Endothelial cell of umbilical vein (primary cell): Measurements from ENCODE around the gene BMERB1. TPM values are rescaled to one million over a fixed set of nuclear protein-coding genes. Genes with fewer than 3 reads are reported as not detected.
"Not testable (repeated sequence)": the region's sequence is repeated elsewhere in the genome, so short reads cannot be mapped to it uniquely, and the experiment has no call there.

Source experiments
- BruUV-seq: library from RNA; stranded (reverse); fragments of 400-500 nt; replicated peaks from 2 replicates; lab custom pipeline; 2021; lab: Mats Ljungman, UMichigan
- CTCF ChIA-PET: fragments of 300-600, 350-600 bp; sonication (Branson Sonifier 250); formaldehyde crosslinking; loops from one replicate; lab custom pipeline; 2021; ENCODE audit warnings: antibody characterized with exemption, inconsistent platforms; lab: Charles Lee
- POLR2A ChIA-PET: fragments of 300-600, 350-600 bp; sonication (Branson Sonifier 250); formaldehyde crosslinking; loops from one replicate; lab custom pipeline; 2021; ENCODE audit warnings: antibody characterized with exemption, inconsistent platforms; lab: Charles Lee
- DNase-seq: peaks from one replicate; pipeline ENCODE4 v3.0.0-alpha.2; 2011; ENCODE audit warnings: low read depth, low spot score
- FAIRE-seq: peaks from 2 replicates; lab custom pipeline; 2011; peaks lifted over from hg19 to GRCh38; lab: Jason Lieb, UNC
- H2AFZ ChIP-seq: 2 replicates; pipeline ENCODE4 v1.6.0; 2012; ENCODE audit warnings: low read depth, low read length, control low read depth, inconsistent platforms
- H3K27ac ChIP-seq: 2 replicates; pipeline ENCODE4 v1.5.1; 2011; ENCODE audit warnings: low read depth, mild to moderate bottlenecking, control low read depth, low read length, moderate library complexity; ENCODE audit not compliant: insufficient read depth
- H3K27me3 ChIP-seq, 2 experiments: 2 replicates each; pipeline versions ENCODE4 v1.6.0 to v1.6.1; 2011; ENCODE audit warnings: low read length in 2 of 2, mixed read lengths in 1 of 2; ENCODE audit not compliant: control insufficient read depth in 2 of 2, insufficient read depth in 2 of 2
- H3K36me3 ChIP-seq, 2 experiments: 2 replicates in 1 of 2; 3 replicates in 1 of 2; pipeline ENCODE4 v1.5.1; 2011; ENCODE audit warnings: low read length in 2 of 2, mild to moderate bottlenecking in 1 of 2, moderate library complexity in 1 of 2; ENCODE audit not compliant: control insufficient read depth in 2 of 2, insufficient read depth in 2 of 2; ENCODE audit errors: extremely low read depth in 1 of 2
- H3K4me1 ChIP-seq: 3 replicates; pipeline ENCODE4 v1.5.1; 2011; ENCODE audit warnings: mild to moderate bottlenecking, low read length; ENCODE audit not compliant: control insufficient read depth, insufficient read depth; ENCODE audit errors: extremely low read depth
- H3K4me2 ChIP-seq: 2 replicates; pipeline ENCODE4 v1.6.1; 2011; ENCODE audit warnings: low read length, control low read depth, mixed read lengths; ENCODE audit not compliant: insufficient read depth
- H3K4me3 ChIP-seq, 3 experiments: fragments of 200-600 bp in 1 of 3; sonication (generic), shearing (Covaris generic) in 1 of 3; replicated peaks in 1 of 3; 2 replicates each; pipeline ENCODE4 v1.5.1; 2011 to 2016; ENCODE audit warnings: control low read depth in 3 of 3, low read length in 3 of 3, mild to moderate bottlenecking in 2 of 3, inconsistent platforms in 1 of 3, low read depth in 1 of 3, moderate library complexity in 1 of 3; ENCODE audit not compliant: insufficient read depth in 1 of 3
- H3K79me2 ChIP-seq: 2 replicates; pipeline ENCODE4 v1.6.0; 2012; ENCODE audit warnings: low read length, inconsistent platforms; ENCODE audit not compliant: control insufficient read depth, insufficient read depth
- H3K9ac ChIP-seq: replicated peaks from 2 replicates; pipeline ENCODE3; 2011; ENCODE audit warnings: low read length, control low read depth; ENCODE audit not compliant: insufficient read depth; ENCODE audit errors: extremely low read depth
- H3K9me1 ChIP-seq: replicated peaks from 3 replicates; pipeline ENCODE4 v1.6.0; 2011; ENCODE audit warnings: mild to moderate bottlenecking, low read length; ENCODE audit not compliant: control insufficient read depth, insufficient read depth; ENCODE audit errors: extremely low read depth
- H3K9me3 ChIP-seq: replicated peaks from 2 replicates; pipeline ENCODE4 v1.5.1; 2012; ENCODE audit warnings: low read length, inconsistent platforms; ENCODE audit not compliant: control insufficient read depth, insufficient read depth
- H4K20me1 ChIP-seq: replicated peaks from 2 replicates; pipeline ENCODE3; 2011; ENCODE audit warnings: mild to moderate bottlenecking, low read length; ENCODE audit not compliant: control insufficient read depth, insufficient read depth; ENCODE audit errors: extremely low read depth
- CTCF ChIP-seq, 2 donors: IDR thresholded peaks; 1 replicate in 1 of 2; 2 replicates in 1 of 2; pipeline ENCODE4 v1.5.1; 2011; ENCODE audit warnings: low read length in 2 of 2, mild to moderate bottlenecking in 2 of 2, moderate library complexity in 2 of 2, control low read depth in 1 of 2, inconsistent platforms in 1 of 2, low read depth in 1 of 2; ENCODE audit not compliant: insufficient read depth in 1 of 2; ENCODE audit errors: extremely low read depth in 1 of 2
- EZH2 ChIP-seq: IDR thresholded peaks from 2 replicates; pipeline ENCODE4 v1.6.1; 2012; ENCODE audit warnings: borderline replicate concordance, low read depth, mild to moderate bottlenecking, moderate library complexity, low read length, inconsistent platforms; ENCODE audit not compliant: severe bottlenecking
- FOS ChIP-seq: IDR thresholded peaks from 2 replicates; pipeline ENCODE4 v1.6.1; 2011; ENCODE audit warnings: mild to moderate bottlenecking, low read length, moderate library complexity, borderline replicate concordance; ENCODE audit not compliant: insufficient read depth
- GATA2 ChIP-seq: IDR thresholded peaks from 2 replicates; pipeline ENCODE4 v1.7.0; 2011; ENCODE audit warnings: low read depth, mild to moderate bottlenecking, moderate library complexity, mixed read lengths, low read length; ENCODE audit not compliant: insufficient read length, insufficient read depth
- JUN ChIP-seq: IDR thresholded peaks from 2 replicates; pipeline ENCODE4 v1.6.1; 2011; ENCODE audit warnings: borderline replicate concordance, low read depth; ENCODE audit not compliant: insufficient read length, insufficient read depth
- MAX ChIP-seq: IDR thresholded peaks from 2 replicates; pipeline ENCODE4 v1.6.1; 2011; ENCODE audit not compliant: insufficient read depth, insufficient read length
- MYC ChIP-seq: IDR thresholded peaks from one replicate; pipeline ENCODE4 v1.6.1; 2011; ENCODE audit warnings: mild to moderate bottlenecking, low read depth, low read length
- POLR2A ChIP-seq: IDR thresholded peaks from 2 replicates; pipeline ENCODE4 v1.6.1; 2012; ENCODE audit warnings: low read depth, mild to moderate bottlenecking, control low read depth, low read length
- POLR2AphosphoS5 ChIP-seq: IDR thresholded peaks from 2 replicates; pipeline ENCODE4 v1.6.1; 2012; ENCODE audit warnings: low read depth, mild to moderate bottlenecking, control low read depth, low read length, moderate library complexity; ENCODE audit not compliant: insufficient read depth
- dilution Hi-C: fragments of 300-500 bp; cut with MboI; formaldehyde crosslinking; loops from one replicate; pipeline ENCODE4 v1.15.0; 2019; ENCODE audit warnings: low sequenced_read_pairs; ENCODE audit not compliant: extremely low pct_ligation_motif_present
- intact Hi-C: fragments of 100-400 bp; cut with micrococcal nuclease; formaldehyde crosslinking; loops from one replicate; pipeline ENCODE4 v1.10.0; 2022
- polyA plus RNA-seq, 4 experiments: library from polyadenylated mRNA; depleted of rRNA in 3 of 4; stranded (reverse) in 3 of 4; unstranded in 1 of 4; fragments of >200 nt; gene quantifications; 2 replicates each; pipeline versions ENCODE4 v1.2.1 to v1.2.3, GENCODE V29; 2011 to 2012; ENCODE audit warnings: missing spikeins in 1 of 4
- total RNA-seq: library from RNA; stranded (reverse); gene quantifications from 2 replicates; pipeline ENCODE4 v1.2.3, GENCODE V29; 2021

BMERB1 gene
- total and polyA plus RNA-seq, 2 donors (not counting 3 experiments of a cell fraction or from before 2014, with no cell fraction given), result 14.1 to 17.4 TPM

GRCh38 chr16:15545544-15545943, 111.2 kb downstream of the BMERB1 start:
- Histone ChIP-seq H3K36me3 (no peaks in the 10 kb centered on the region), H2AFZ (no peak overlapping the region), H3K4me1 (no peaks in the 10 kb centered on the region), H3K9me1 (no peaks in the 10 kb centered on the region), H3K79me2 (no peaks in the 10 kb centered on the region), H3K9ac (no peak overlapping the region), H3K4me3 (no peak overlapping the region), H4K20me1 (no peaks in the 10 kb centered on the region), H3K27me3 (no peaks in the 10 kb centered on the region), H3K9me3 (no peaks in the 10 kb centered on the region), H3K27ac (no peak overlapping the region), H3K4me2 (no peak overlapping the region)
- DNase-seq (no peak), FAIRE-seq (no peak)
- dilution Hi-C loops, result no loop called here
- no peak for TF ChIP-seq MYC
- TF ChIP-seq FOS, result no peak
- no peak for TF ChIP-seq MAX
- TF ChIP-seq EZH2, result no peak
- TF ChIP-seq CTCF (IDR thresholded peaks at IDR 0.05; ENCODE audit: extremely low read depth in 1 of 2, insufficient read depth in 1 of 2, low read depth in 1 of 2, low read length in 2 of 2), result no peak
- no peak for TF ChIP-seq GATA2
- no peak for TF ChIP-seq JUN
- TF ChIP-seq POLR2A, result no peak
- TF ChIP-seq POLR2AphosphoS5, result no peak
- BruUV-seq, result no TSS peak
- intact Hi-C loops, result no loop called here
- ChIA-PET POLR2A (no interaction called here), CTCF (no interaction called here)

- H3K9ac ChIP-seq, H3K9me1 ChIP-seq, H3K4me3 ChIP-seq, POLR2A ChIA-PET, H3K27ac ChIP-seq, dilution Hi-C loops, H3K4me2 ChIP-seq, BruUV-seq, H4K20me1 ChIP-seq, H3K4me1 ChIP-seq, H3K27me3 ChIP-seq, H3K79me2 ChIP-seq, H3K36me3 ChIP-seq, DNase-seq, H3K9me3 ChIP-seq, H2AFZ ChIP-seq, intact Hi-C loops, FAIRE-seq: not testable (repeated sequence)
- CTCF ChIA-PET, result interaction anchor here (0.8 to 7.9 kb wide), 3 partner anchors 13 to 121 kb away, joined by 3 to 161 read pairs (median 8); no protein-coding TSS in a partner anchor
Observed at GRCh38 chr16:15547072-15547767, 112.8 kb downstream of the BMERB1 start.
